ENCODE data around the gene CC2D1A. TPM values are rescaled to one million over a fixed set of nuclear protein-coding genes. Genes with fewer than 3 reads are reported as not detected.

CC2D1A gene
- total RNA-seq, 1 donor from 2014 or later: 22.6 TPM

GRCh38 chr19:13935765-13936510 is 29.9 kb downstream of the CC2D1A start:
- no peak overlapping the region for H3K4me3 Mint-ChIP-seq (ENCODE audit: unreplicated experiment)
- H3K36me3 ChIP-seq (ENCODE audit: insufficient read depth, low read length): no peaks in the 10 kb centered on the region
- H3K27me3 ChIP-seq (ENCODE audit: insufficient read depth, low read length): peaks cover 4% of the 10 kb centered on the region
- H3K36me3 Mint-ChIP-seq (ENCODE audit: low read depth, unreplicated experiment): peaks cover 1% of the 10 kb centered on the region
- no peak overlapping the region for H3K4me2 ChIP-seq (ENCODE audit: low read length)
- H3K4me1 Mint-ChIP-seq (ENCODE audit: low read depth, unreplicated experiment): peaks cover 2% of the 10 kb centered on the region
- H3K4me1 ChIP-seq (ENCODE audit: insufficient read depth, low read length): peaks cover 9% of the 10 kb centered on the region
- no peak for TF ChIP-seq EZH2 (IDR thresholded peaks at IDR 0.05; ENCODE audit: insufficient read depth, low read length)
- no peak for TF ChIP-seq CTCF (IDR thresholded peaks at IDR 0.05; ENCODE audit: insufficient read depth, low read depth, low read length)
- no peak overlapping the region for H3K4me3 ChIP-seq (ENCODE audit: insufficient read depth, low read depth, low read length)
- H3K9ac ChIP-seq (ENCODE audit: low read length): no peak overlapping the region
- H2AFZ ChIP-seq (ENCODE audit: low read depth, low read length): no peak overlapping the region
- peaks cover 7% of the 10 kb centered on the region for H4K20me1 ChIP-seq (ENCODE audit: insufficient read depth, low read length)
- FAIRE-seq (no peak), DNase-seq (ENCODE audit: low read depth) (no peak)
- H3K27ac ChIP-seq (ENCODE audit: low read depth, low read length): no peak overlapping the region
- no peaks in the 10 kb centered on the region for H3K9me3 ChIP-seq (ENCODE audit: insufficient read depth, low read depth, low read length)
- H3K9me3 Mint-ChIP-seq (ENCODE audit: unreplicated experiment): no peaks in the 10 kb centered on the region
- peaks cover 8% of the 10 kb centered on the region for H3K27me3 Mint-ChIP-seq (ENCODE audit: low read depth, unreplicated experiment)
- peak overlapping the region; percentile 12 for H3K27ac Mint-ChIP-seq (ENCODE audit: unreplicated experiment)
- H3K79me2 ChIP-seq (ENCODE audit: insufficient read depth, low read length): no peaks in the 10 kb centered on the region

GRCh38 chr19:13937479-13938300 is 31.7 kb downstream of the CC2D1A start:
- no peaks in the 10 kb centered on the region for H3K9me3 ChIP-seq (ENCODE audit: insufficient read depth, low read depth, low read length)
- Mint-ChIP-seq H3K4me3 (ENCODE audit: unreplicated experiment) (no peak overlapping the region), H3K36me3 (ENCODE audit: low read depth, unreplicated experiment) (no peaks in the 10 kb centered on the region), H3K4me1 (ENCODE audit: low read depth, unreplicated experiment) (peaks cover 2% of the 10 kb centered on the region), H3K9me3 (ENCODE audit: unreplicated experiment) (peaks cover 4% of the 10 kb centered on the region), H3K27me3 (ENCODE audit: low read depth, unreplicated experiment) (peaks cover 8% of the 10 kb centered on the region), H3K27ac (ENCODE audit: unreplicated experiment) (no peak overlapping the region)
- no peak overlapping the region for H3K27ac ChIP-seq (ENCODE audit: low read depth, low read length)
- DNase-seq (ENCODE audit: low read depth) (peak; percentile 37), FAIRE-seq (no peak)
- peaks cover 8% of the 10 kb centered on the region for H3K27me3 ChIP-seq (ENCODE audit: insufficient read depth, low read length)
- no peaks in the 10 kb centered on the region for H3K36me3 ChIP-seq (ENCODE audit: insufficient read depth, low read length)
- peaks cover 7% of the 10 kb centered on the region for H4K20me1 ChIP-seq (ENCODE audit: insufficient read depth, low read length)
- no peak overlapping the region for H3K9ac ChIP-seq (ENCODE audit: low read length)
- H3K4me1 ChIP-seq (ENCODE audit: insufficient read depth, low read length): peaks cover 9% of the 10 kb centered on the region
- no peaks in the 10 kb centered on the region for H3K79me2 ChIP-seq (ENCODE audit: insufficient read depth, low read length)
- H3K4me3 ChIP-seq (ENCODE audit: insufficient read depth, low read depth, low read length): peak overlapping the region; percentile 29
- no peak for TF ChIP-seq CTCF (IDR thresholded peaks at IDR 0.05; ENCODE audit: insufficient read depth, low read depth, low read length)
- no peak for TF ChIP-seq EZH2 (IDR thresholded peaks at IDR 0.05; ENCODE audit: insufficient read depth, low read length)
- peak overlapping the region; percentile 36 for H2AFZ ChIP-seq (ENCODE audit: low read depth, low read length)
- H3K4me2 ChIP-seq (ENCODE audit: low read length): peak overlapping the region; percentile 79

All from astrocyte (in vitro differentiated cells and primary cell).